Activated CD4-positive, alpha-beta T cell treated with anti-CD3 and anti-CD28 coated beads for 36 hours (primary cell): ENCODE measurements around the gene CYP3A5. TPM values are rescaled to one million over a fixed set of nuclear protein-coding genes. Genes with fewer than 3 reads are reported as not detected.
"Not testable (repeated sequence)": the region's sequence is repeated elsewhere in the genome, so short reads cannot be mapped to it uniquely, and the experiment has no call there.

ENCODE experiments used
- ATAC-seq: fragments of 200-7000 bp; cut with Tn5 transposase; one replicate; pipeline ENCODE4 v1.10.0; 2021; ENCODE audit warnings: mild to moderate bottlenecking, moderate library complexity
- CTCF ChIA-PET: fragments of 350-600 bp; sonication (Branson Sonifier 250); formaldehyde crosslinking; loops from one replicate; lab custom pipeline; 2021; ENCODE audit warnings: antibody characterized with exemption; lab: Charles Lee
- POLR2A ChIA-PET: fragments of 350-600 bp; sonication (Branson Sonifier 250); formaldehyde crosslinking; loops from one replicate; lab custom pipeline; 2021; ENCODE audit warnings: antibody characterized with exemption, inconsistent platforms; lab: Charles Lee
- DNase-seq: peaks from one replicate; pipeline ENCODE4 v3.0.0-alpha.2; 2020
- H3K27ac Mint-ChIP-seq: one replicate; pipeline ENCODE4 v1.8.0; 2021; ENCODE audit warnings: mixed read lengths
- H3K27me3 Mint-ChIP-seq: one replicate; pipeline ENCODE4 v1.8.0; 2021; ENCODE audit warnings: mixed read lengths
- H3K36me3 Mint-ChIP-seq: one replicate; pipeline ENCODE4 v1.8.0; 2021; ENCODE audit warnings: low read depth, mixed read lengths
- H3K4me1 Mint-ChIP-seq: one replicate; pipeline ENCODE4 v1.8.0; 2021; ENCODE audit warnings: mixed read lengths
- H3K4me3 Mint-ChIP-seq: one replicate; pipeline ENCODE4 v1.8.0; 2021; ENCODE audit warnings: mild to moderate bottlenecking, moderate library complexity, mixed read lengths
- H3K9me3 Mint-ChIP-seq: one replicate; pipeline ENCODE4 v1.8.0; 2021; ENCODE audit warnings: low read depth, mixed read lengths
- intact Hi-C, 2 experiments: fragments of 100-400 bp; cut with DNase I in 1 of 2; cut with micrococcal nuclease in 1 of 2; formaldehyde crosslinking; loops; one replicate each; pipeline versions ENCODE4 v1.14.2 to v1.15.1; 2022 to 2024; cut with DNase I, micrococcal nuclease
- total RNA-seq, 2 experiments: library from RNA; stranded (reverse); gene quantifications; one replicate each; pipeline ENCODE4 v1.2.3, GENCODE V29; 2021

CYP3A5 gene
- total RNA-seq, 2 experiments from 2014 or later: not detected

DNA sequence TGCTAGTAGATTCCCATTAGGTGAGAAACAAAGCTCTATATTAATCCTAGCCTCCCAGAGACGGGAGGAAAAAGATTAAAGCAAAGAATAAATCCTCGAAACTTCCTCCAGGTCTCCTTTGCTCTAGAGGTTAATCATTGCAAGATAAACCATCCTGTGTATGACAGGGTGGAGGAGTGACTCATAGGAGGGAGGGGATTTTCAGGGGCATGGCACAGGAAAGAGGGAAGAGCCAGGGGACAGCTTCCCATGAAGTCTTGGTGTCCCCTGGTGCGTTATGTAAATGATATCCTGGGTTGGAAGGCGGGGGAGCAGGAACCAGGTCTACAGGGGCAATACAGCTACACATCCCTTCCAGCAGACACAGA lies 780 bp downstream of the CYP3A5 start:
- no peaks in the 10 kb centered on the region for H3K9me3 Mint-ChIP-seq
- DNase-seq: no peak
- intact Hi-C loops: no loop called here
- H3K4me1 Mint-ChIP-seq: peaks cover 24% of the 10 kb centered on the region
- H3K36me3 Mint-ChIP-seq: peaks cover 6% of the 10 kb centered on the region
- ChIA-PET CTCF (no interaction called here), POLR2A (no interaction called here)
- H3K4me3 Mint-ChIP-seq: no peak overlapping the region
- H3K27me3 Mint-ChIP-seq: no peaks in the 10 kb centered on the region
- no peak overlapping the region for H3K27ac Mint-ChIP-seq
- no peak for ATAC-seq

DNA sequence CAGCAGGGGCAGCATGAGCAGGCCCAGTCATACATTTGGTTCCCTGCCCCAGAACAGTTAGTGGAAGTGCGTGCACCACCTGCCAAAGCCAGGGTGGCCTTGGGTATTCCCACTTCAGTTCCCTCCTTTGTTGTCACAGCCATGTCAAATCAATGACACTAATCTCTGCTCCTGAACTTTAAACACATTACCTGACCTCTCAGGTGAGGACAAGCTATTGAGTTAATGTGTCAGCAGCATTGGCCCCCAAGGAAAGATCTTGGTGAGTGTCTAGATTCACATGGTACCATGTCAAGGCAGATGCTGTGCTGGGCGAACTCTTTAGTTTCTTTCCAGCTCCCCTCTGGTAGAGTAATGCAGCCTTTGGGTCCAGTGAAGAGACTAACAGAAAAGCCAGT lies 2.1 kb downstream of the CYP3A5 start:
- peaks cover 6% of the 10 kb centered on the region for H3K36me3 Mint-ChIP-seq
- CTCF ChIA-PET: interaction anchor here (0.7 kb wide), 1 partner anchor 87 kb away, joined by 3 read pairs; no protein-coding TSS in a partner anchor

DNA sequence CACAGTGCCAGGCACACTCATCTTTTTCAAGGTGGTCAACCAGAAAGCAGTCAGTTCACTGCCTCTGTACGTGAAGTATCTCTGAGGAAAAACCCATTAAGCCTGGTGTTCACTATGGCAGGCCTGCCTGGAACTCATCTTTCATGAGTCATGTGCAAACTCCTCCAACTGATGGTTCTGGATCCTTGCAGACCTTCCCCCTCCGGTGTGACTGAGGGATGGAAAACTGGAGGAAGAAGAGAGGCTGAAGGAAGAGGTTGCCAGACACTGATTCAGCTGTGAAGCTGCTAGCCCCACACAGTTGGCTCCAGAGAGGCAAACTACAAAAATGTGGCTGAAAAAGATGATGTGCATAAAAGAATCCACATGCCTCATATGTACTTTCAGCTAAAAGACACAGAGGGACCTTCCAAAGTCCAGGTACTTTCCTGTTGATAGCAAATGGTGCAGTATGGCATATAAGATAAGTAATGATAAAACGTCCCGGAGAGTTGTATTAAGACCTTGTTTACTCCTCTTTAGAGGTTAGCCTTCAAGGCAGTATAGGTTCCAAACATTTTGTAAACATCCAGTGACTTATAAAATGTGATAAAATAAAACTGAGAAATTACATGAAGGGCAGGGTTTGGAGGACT lies 2.7 kb downstream of the CYP3A5 start:
- ATAC-seq (no peak), DNase-seq (no peak)
- Mint-ChIP-seq H3K27ac (no peak overlapping the region), H3K27me3 (no peaks in the 10 kb centered on the region), H3K4me3 (no peak overlapping the region), H3K9me3 (no peaks in the 10 kb centered on the region), H3K4me1 (peaks cover 24% of the 10 kb centered on the region), H3K36me3 (peaks cover 1% of the 10 kb centered on the region)
- POLR2A ChIA-PET: no interaction called here
- intact Hi-C loops: no loop called here
- CTCF ChIA-PET: interaction anchor here (0.7 kb wide), 1 partner anchor 87 kb away, joined by 3 read pairs; no protein-coding TSS in a partner anchor

More for the DNA sequence above, 2.1 kb downstream of the CYP3A5 start:
- Mint-ChIP-seq H3K4me3 (no peak overlapping the region), H3K9me3 (no peaks in the 10 kb centered on the region), H3K27ac (no peak overlapping the region), H3K4me1 (peaks cover 24% of the 10 kb centered on the region), H3K27me3 (no peaks in the 10 kb centered on the region)
- intact Hi-C loops: no loop called here
- DNase-seq: no peak
- ATAC-seq: no peak
- POLR2A ChIA-PET: no interaction called here

DNA sequence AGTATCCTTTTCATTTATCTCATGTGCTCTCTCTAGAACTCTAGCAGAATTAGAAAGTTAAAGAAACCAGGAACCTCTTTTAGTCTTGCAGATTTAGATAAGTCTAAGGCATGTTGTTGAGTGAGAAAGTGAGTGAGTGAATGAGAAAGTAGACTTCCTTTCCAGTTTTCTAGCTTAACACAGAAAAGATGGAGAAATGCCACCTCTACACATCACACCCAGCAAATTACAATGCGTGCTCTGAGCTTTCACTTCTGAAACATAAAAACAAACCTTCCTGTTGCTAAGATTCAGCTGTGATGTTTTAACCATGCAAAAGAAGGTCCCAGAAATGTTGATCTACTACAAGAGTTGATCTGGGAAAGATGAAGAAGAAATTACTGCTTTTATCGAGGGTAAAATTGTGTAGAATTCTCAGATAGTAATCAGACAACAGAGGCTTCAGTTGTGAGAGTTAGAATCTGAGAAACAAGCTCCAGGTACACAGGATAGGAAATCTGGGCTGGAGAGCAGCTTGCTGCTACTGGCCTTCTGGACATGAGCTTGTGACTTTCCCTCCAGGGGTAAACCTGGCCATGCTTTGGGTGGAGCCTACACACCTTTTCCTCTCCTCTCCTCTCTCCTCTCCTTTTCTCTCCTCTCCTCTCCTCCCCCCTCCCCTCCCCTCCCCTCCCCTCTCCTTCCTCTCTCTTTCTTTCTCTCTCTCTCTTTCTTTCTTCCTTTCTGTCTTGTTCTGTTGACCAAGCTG lies 4.6 kb downstream of the CYP3A5 start:
- Mint-ChIP-seq H3K4me3 (no peak overlapping the region), H3K9me3 (no peaks in the 10 kb centered on the region), H3K4me1 (peaks cover 24% of the 10 kb centered on the region), H3K36me3 (no peaks in the 10 kb centered on the region), H3K27me3 (no peaks in the 10 kb centered on the region), H3K27ac (peak overlapping the region; percentile 78)
- intact Hi-C loops: no loop called here
- ChIA-PET POLR2A (no interaction called here), CTCF (no interaction called here)
- ATAC-seq: peak; percentile 72
- DNase-seq: no peak

DNA sequence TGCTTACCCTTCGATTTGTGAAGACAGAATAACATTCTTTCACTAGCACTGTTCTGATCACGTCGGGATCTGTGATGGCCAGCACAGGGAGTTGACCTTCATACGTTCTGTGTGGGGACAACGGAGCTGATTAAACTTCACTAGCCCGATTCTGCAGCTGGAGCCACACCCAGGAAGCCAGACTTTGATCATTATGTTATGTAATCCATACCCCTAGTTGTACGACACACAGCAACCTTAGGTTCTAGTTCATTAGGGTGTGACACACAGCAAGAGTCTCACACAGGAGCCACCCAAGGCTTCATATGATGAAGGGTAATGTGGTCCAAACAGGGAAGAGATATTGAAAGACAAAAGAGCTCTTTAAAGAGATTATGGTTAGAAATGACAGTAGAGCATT lies 7.2 kb downstream of the CYP3A5 start:
- Mint-ChIP-seq H3K9me3 (no peaks in the 10 kb centered on the region), H3K4me3 (no peak overlapping the region), H3K4me1 (peaks cover 22% of the 10 kb centered on the region), H3K27ac (no peak overlapping the region), H3K36me3 (peaks cover 5% of the 10 kb centered on the region), H3K27me3 (no peaks in the 10 kb centered on the region)
- ATAC-seq (no peak), DNase-seq (no peak)
- ChIA-PET POLR2A (no interaction called here), CTCF (no interaction called here)
- intact Hi-C loops: no loop called here

DNA sequence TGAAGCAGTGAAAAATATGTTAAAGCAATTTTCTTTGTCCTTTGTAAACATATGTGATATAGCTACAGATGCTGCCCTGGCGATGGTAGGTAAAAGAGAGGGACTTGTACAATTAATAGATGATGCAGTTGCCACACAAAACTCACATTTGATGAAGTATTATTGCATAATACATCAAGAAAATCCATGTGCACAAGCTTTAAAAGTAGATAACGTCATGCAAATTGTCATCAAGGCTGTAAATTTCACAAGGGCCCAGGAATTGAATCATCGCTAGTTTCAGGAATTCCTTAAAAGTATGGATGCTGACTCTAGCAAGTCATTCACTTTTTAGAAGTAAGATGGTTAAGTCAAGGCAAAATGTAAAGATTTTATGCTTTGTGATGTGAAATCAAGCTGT lies 10.0 kb downstream of the CYP3A5 start:
- H3K4me1 Mint-ChIP-seq: peaks cover 19% of the 10 kb centered on the region
- no peak for DNase-seq
- H3K36me3 Mint-ChIP-seq: peaks cover 16% of the 10 kb centered on the region
- intact Hi-C loops: no loop called here
- H3K27ac Mint-ChIP-seq: no peak overlapping the region
- H3K9me3 Mint-ChIP-seq: no peaks in the 10 kb centered on the region
- POLR2A ChIA-PET: no interaction called here
- no peaks in the 10 kb centered on the region for H3K27me3 Mint-ChIP-seq
- no peak overlapping the region for H3K4me3 Mint-ChIP-seq
- CTCF ChIA-PET: interaction anchor here (0.7 to 1.9 kb wide), 2 partner anchors 9 to 28 kb away, joined by 3 to 6 read pairs; no protein-coding TSS in a partner anchor
- no peak for ATAC-seq

DNA sequence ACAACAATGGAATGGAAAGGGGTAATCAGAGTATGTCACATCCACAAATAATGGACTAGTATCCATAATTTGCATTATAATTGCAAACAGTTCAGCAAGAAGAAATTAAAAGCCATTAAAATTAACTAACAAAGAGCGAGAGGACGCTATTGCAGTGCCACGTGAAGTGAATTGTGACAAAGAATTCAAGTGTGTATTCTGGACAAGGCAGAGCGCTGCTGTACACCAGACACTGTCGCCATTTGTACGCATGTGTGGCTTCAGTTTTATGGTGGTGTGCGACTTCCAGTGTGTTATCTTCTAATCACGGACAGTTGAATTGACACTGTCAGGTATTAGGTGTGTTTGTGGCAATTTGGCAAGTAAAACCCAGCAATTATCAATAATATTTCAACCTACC lies 11.3 kb downstream of the CYP3A5 start:
- POLR2A ChIA-PET: no interaction called here
- no peaks in the 10 kb centered on the region for H3K9me3 Mint-ChIP-seq
- intact Hi-C loops: no loop called here
- H3K27me3 Mint-ChIP-seq: no peaks in the 10 kb centered on the region
- H3K4me3 Mint-ChIP-seq: no peak overlapping the region
- DNase-seq (no peak), ATAC-seq (no peak)
- CTCF ChIA-PET: no interaction called here
- peaks cover 23% of the 10 kb centered on the region for H3K36me3 Mint-ChIP-seq
- H3K27ac Mint-ChIP-seq: no peak overlapping the region
- peaks cover 11% of the 10 kb centered on the region for H3K4me1 Mint-ChIP-seq

DNA sequence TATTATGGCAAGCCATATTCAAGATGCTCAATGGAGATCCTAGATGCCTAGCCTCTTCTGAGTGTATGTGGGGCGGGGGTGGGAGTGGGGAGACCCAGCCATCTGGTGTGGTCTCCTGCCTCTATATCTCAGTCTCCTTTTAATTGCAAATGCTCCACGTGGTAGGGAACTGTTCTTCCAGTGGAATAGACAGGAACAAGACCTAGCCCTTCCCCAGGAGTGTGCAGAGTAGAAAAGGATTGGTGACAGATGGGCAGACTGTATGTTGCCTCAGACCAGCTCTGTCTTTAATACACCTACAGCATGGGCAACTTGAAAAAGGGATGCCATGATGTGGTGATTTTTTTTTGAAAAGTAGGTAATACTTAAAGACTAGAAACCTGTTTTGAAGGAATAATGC lies 12.6 kb downstream of the CYP3A5 start:
- ATAC-seq (no peak), DNase-seq (no peak)
- intact Hi-C loops: no loop called here
- Mint-ChIP-seq H3K36me3 (peaks cover 25% of the 10 kb centered on the region), H3K27me3 (no peaks in the 10 kb centered on the region), H3K4me3 (no peak overlapping the region), H3K9me3 (no peaks in the 10 kb centered on the region), H3K4me1 (peaks cover 11% of the 10 kb centered on the region), H3K27ac (no peak overlapping the region)
- CTCF ChIA-PET: no interaction called here
- POLR2A ChIA-PET: no interaction called here

DNA sequence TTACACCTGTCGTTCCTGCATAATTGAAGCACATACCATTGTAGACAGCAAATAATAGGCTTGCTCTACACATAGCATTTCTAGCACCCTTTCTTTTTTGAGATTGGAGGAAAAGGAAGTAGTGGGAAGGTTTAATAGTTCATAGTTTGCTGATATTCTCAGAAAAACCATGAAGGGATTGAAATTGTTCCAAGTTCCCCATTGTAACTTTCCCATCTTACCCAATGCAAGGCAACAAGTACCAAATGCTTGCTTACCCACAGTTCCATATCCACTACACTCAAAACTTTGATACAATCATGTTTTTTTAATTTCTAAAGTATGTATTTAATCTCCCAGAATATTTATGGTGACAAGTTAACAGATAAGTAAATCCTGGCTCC lies 13.8 kb downstream of the CYP3A5 start:
- Mint-ChIP-seq H3K27ac (peak overlapping the region; percentile 39), H3K4me3 (no peak overlapping the region), H3K27me3 (no peaks in the 10 kb centered on the region), H3K9me3 (no peaks in the 10 kb centered on the region), H3K36me3 (peaks cover 28% of the 10 kb centered on the region), H3K4me1 (peaks cover 11% of the 10 kb centered on the region)
- ChIA-PET CTCF (no interaction called here), POLR2A (no interaction called here)
- intact Hi-C loops: no loop called here
- no peak for DNase-seq
- ATAC-seq: no peak

DNA sequence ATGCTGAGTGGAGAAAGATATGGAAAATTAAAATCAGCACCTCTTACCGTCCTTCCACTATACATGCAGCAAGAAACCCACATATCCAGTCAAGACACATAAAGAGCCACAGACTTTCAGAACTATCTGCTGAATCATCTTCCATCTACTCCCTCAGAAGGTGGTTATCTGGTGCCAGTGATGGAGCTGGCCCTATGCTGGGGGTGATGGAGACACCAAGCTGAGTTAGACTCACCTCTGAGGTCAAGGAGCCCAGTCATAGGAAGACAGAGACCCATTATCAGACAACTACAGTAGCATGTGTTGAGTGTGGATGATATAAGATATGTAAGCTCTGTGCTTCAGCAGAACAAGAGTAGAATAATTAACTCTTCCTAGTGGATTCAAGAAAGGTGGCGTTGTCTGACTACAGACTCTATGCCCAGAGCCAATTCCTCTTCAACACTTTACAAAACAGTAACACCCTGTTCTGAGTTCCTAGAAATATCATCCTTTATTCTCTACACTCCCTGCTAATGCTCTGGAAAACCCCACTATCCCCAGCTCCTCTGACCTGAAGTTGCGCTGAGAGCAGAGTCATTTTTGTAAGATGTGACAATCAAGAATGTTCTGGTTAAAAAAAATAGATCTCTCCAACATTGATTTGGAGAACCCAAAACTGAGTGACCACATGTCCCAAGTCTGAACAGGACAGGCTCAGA lies 14.3 kb downstream of the CYP3A5 start:
- intact Hi-C loops: no loop called here
- DNase-seq: peak; percentile 27
- POLR2A ChIA-PET: no interaction called here

DNA sequence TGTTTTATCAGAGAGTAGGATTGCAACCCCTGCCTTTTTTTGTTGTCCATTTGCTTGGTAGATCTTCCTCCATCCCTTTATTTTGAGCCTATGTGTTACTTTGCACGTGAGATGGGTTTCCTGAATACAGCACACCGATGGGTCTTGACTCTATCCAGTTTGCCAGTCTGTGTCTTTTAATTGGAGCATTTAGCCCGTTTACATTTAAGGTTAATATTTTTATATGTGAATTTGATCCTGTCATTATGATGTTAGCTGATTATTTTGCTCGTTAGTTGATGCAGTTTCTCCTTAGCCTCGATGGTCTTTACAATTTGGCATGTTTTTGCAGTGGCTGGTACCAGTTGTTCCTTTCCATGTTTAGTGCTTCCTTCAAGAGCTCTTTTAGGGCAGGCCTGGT lies 21.9 kb downstream of the CYP3A5 start:
- H3K27me3 Mint-ChIP-seq, POLR2A ChIA-PET, ATAC-seq, H3K4me1 Mint-ChIP-seq, H3K9me3 Mint-ChIP-seq, intact Hi-C loops, H3K27ac Mint-ChIP-seq, CTCF ChIA-PET, H3K4me3 Mint-ChIP-seq, DNase-seq: not testable (repeated sequence)
- H3K36me3 Mint-ChIP-seq: peaks cover 36% of the 10 kb centered on the region

More for the DNA sequence above, 14.3 kb downstream of the CYP3A5 start:
- peak overlapping the region; percentile 39 for H3K27ac Mint-ChIP-seq
- H3K4me3 Mint-ChIP-seq: no peak overlapping the region
- ATAC-seq: peak; percentile 86
- H3K9me3 Mint-ChIP-seq: no peaks in the 10 kb centered on the region
- CTCF ChIA-PET: no interaction called here
- H3K4me1 Mint-ChIP-seq: peaks cover 11% of the 10 kb centered on the region
- H3K27me3 Mint-ChIP-seq: no peaks in the 10 kb centered on the region
- H3K36me3 Mint-ChIP-seq: peaks cover 30% of the 10 kb centered on the region

DNA sequence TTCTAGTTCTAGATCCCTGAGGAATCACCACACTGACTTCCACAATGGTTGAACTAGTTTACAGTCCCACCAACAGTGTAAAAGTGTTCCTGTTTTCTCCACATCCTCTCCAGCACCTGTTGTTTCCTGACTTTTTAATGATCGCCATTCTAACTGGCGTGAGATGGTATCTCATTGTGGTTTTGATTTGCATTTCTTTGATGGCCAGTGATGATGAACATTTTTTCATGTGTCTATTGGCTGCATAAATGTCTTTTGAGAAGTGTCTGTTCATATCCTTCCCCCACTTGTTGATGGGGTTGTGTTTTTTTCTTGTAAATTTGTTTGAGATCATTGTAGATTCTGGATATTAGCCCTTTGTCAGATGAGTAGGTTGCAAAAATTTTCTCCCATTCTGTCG lies 25.2 kb downstream of the CYP3A5 start:
- H3K9me3 Mint-ChIP-seq, H3K4me1 Mint-ChIP-seq, intact Hi-C loops, POLR2A ChIA-PET, CTCF ChIA-PET, H3K4me3 Mint-ChIP-seq, ATAC-seq, H3K27me3 Mint-ChIP-seq, DNase-seq, H3K27ac Mint-ChIP-seq: not testable (repeated sequence)
- peaks cover 27% of the 10 kb centered on the region for H3K36me3 Mint-ChIP-seq
